Fibroblast of skin of right quadriceps (primary cell): ENCODE data around the gene HSPA9.

ENCODE experiments used
- DNase-seq: peaks from one replicate; pipeline ENCODE4 v3.0.0-alpha.2; 2013

HSPA9 gene

GRCh38 chr5:138528744-138529469, 46.3 kb downstream of the HSPA9 start:
- DNase-seq = no peak

DNA sequence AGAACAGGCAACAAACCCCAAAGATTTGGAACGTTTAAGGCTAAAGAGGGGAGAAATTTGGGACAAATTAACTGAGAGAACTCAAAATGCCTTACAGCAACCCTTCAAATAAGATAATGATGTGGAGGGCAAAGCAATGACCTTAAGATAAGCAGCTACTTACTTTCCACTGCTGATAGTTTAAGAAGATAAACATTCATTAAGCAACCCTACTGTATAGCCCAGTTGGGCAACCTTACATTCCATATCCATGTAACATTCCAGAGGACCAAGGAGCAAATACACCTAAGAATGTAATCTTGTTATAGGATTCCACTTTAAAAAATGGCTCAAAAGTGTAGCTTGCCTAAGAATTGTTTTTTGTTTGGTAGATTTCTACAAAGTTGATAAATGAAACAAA, 47.0 kb downstream of the HSPA9 start:
- DNase-seq = no peak

- DNase-seq = no peak
Measured at GRCh38 chr5:138527170-138527569, 48.0 kb downstream of the HSPA9 start.

DNA sequence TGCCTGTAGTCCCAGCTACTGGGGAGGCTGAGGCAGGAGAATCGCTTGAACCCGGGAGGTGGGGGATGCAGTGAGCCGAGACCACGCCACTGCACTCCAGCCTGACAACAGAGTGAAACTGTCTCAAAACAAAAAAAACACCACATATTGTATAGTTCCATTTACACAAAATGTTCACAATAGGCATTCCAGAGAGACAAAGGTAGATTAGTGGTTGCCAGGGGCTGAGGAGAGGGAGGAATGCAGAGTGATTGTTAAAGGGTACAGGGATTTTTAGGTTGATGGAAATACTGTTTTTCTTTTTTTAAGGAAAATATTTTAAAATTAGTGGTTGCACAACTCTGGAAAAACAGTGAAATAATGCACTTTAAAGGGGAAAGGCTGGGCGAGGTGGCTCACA, 51.8 kb downstream of the HSPA9 start:
- DNase-seq = no peak

GRCh38 chr5:138520971-138521370, 54.2 kb downstream of the HSPA9 start:
- DNase-seq = no peak

- DNase-seq = no peak
Measured at GRCh38 chr5:138517437-138517836, 57.8 kb downstream of the HSPA9 start.

GRCh38 chr5:138515556-138516245, 59.5 kb downstream of the HSPA9 start:
- no peak for DNase-seq

- no peak for DNase-seq
Measured at GRCh38 chr5:138514021-138514420, 61.2 kb downstream of the HSPA9 start.

DNA sequence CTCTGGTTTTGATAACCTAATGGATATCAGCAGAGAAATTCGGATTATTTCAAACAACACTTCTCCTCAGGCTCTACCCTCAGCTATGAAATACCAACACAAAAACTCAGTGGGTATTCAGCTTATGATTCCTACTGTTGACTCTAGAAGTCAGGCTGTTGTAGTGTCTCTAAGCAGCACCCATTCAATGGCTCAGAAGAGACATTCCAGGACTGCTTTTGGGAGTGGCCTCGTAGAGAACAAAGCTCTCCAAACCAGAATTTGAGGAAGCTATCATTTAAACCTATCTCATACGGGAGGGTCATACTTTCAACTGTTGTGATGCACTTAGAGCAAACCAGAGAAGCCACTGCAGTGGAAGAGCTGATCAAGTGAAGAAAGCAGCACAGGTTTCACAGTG, 66.2 kb downstream of the HSPA9 start:
- no peak for DNase-seq

DNA sequence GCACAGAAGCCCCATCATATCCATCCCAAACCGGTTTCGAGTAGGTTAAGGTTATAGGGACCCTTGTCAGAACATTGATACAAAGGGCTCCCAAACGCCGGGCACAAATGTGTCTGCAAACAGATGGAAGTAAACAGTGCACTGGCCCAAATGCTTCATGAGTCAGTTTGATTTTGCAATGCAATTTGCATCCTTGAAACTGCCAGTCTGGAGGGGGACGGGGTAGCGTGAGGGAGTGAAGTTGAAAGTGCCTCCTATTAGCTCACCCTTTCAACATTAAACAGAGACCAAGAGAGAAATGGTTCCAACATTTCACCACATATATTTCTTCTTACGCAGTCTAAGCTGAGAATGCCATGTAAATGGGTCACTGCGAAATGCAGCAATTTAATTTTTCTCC, 67.7 kb downstream of the HSPA9 start:
- DNase-seq = peak; percentile 32

DNA sequence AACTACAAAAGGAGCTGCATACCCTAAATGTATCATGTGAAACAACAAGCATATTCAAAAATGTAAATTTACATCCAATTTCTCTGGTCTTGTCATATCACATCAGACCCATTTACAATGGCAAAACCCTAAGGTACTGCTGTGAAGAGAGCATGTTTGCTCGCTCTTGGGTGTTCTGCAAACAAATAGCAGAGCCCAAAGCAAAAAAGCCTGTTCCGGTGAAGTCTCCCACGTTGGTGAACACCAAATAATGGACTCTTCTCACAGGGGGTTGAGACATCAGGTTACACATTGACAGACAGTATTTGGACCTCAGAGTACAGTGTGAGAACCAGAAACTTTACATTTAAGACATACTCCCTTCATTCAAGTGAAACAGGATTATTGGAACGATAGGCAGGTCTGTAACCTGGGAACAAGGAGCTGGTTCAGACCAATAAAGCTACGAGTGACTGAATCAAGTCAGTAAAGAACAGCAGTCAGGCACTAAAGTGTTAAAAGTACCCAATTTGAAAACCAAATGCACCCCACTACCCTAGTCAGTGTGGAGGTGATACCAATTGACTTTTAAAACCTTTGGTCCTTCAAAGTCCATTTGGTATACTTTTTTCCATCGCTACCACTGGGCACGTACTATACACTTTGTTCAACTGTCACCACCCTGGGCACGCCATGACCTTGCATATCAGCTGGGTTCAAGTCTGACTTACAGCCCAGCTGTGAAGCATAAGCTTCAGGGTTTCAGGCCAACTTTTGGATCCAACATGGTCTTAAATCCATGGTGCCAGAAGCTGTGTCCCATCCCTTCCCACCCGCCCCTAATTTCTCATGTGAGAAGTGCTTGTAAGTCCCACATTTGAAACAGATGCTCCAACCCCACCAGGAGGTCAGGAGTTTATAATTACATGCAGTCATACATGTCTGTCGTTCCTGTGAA, 68.6 kb downstream of the HSPA9 start:
- no peak for DNase-seq

DNA sequence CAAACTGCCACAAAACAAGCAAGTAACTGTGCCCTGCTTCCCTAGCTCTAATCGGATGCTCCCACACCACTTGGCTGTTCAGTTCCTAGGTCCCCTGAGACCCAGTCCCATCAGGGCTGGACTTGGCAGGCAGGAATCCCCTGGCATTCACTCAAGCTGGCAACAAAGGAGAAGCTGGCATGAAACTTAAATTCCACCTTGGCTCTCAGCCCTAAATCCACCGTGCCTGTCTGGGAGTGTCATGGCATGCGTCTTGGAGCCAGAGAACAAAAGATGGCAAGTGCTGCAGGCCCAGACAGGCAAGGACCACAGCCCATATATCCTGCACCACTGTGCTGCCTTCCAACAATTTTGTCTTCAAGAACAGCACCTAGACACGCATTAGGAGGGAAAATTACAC, 70.4 kb downstream of the HSPA9 start:
- no peak for DNase-seq
